IMR-90 (cell line): ENCODE data around the gene EFHC1.

ENCODE experiments used
- BHLHE40 ChIP-seq: fragments of 150-350 bp; IDR thresholded peaks from 2 replicates; pipeline ENCODE4 v1.6.1; 2016; ENCODE audit warnings: mild to moderate bottlenecking, low read depth, low read length
- CEBPB ChIP-seq: IDR thresholded peaks from 2 replicates; pipeline ENCODE4 v1.6.1; 2012; ENCODE audit warnings: low read depth, low read length, improper control_type of control experiment
- CTCF ChIP-seq: conservative IDR thresholded peaks from 2 replicates; pipeline ENCODE4 v1.5.1; 2012; ENCODE audit warnings: mild to moderate bottlenecking, low read depth, low read length, improper control_type of control experiment
- MAZ ChIP-seq: IDR thresholded peaks from 2 replicates; pipeline ENCODE4 v1.6.1; 2012; ENCODE audit warnings: low read depth, mild to moderate bottlenecking, low read length, improper control_type of control experiment, moderate library complexity, borderline replicate concordance
- MXI1 ChIP-seq: IDR thresholded peaks from 2 replicates; pipeline ENCODE4 v1.6.1; 2012; ENCODE audit warnings: low read depth, mild to moderate bottlenecking, low read length, moderate library complexity, borderline replicate concordance
- POLR2A ChIP-seq: IDR thresholded peaks from 2 replicates; pipeline ENCODE4 v1.6.1; 2012; ENCODE audit warnings: mild to moderate bottlenecking, low read depth, low read length
- RFX5 ChIP-seq: IDR thresholded peaks from 2 replicates; pipeline ENCODE4 v1.8.0; 2012; ENCODE audit warnings: low read depth, mild to moderate bottlenecking, low read length, moderate library complexity
- SMC3 ChIP-seq: fragments of 150-350 bp; IDR thresholded peaks from 2 replicates; pipeline ENCODE4 v1.6.1; 2016; ENCODE audit warnings: low read depth, mild to moderate bottlenecking, antibody characterized with exemption, low read length, moderate library complexity
- USF2 ChIP-seq: fragments of 150-350 bp; IDR thresholded peaks from 2 replicates; pipeline ENCODE4 v1.6.1; 2017; ENCODE audit warnings: mild to moderate bottlenecking, antibody characterized with exemption, low read length, low read depth

- no peak for TF ChIP-seq CTCF
- no peak for TF ChIP-seq POLR2A
- no peak for TF ChIP-seq USF2
- TF ChIP-seq BHLHE40, result no peak
- TF ChIP-seq RFX5, result no peak
- no peak for TF ChIP-seq MXI1
- no peak for TF ChIP-seq CEBPB
- no peak for TF ChIP-seq MAZ
- TF ChIP-seq SMC3, result no peak
Measured at GRCh38 chr6:52498538-52499017, 78.4 kb downstream of the EFHC1 start.
